Gastroesophageal sphincter (tissue), 4 donors: ENCODE results near the gene FAM219A. TPM values are rescaled to one million over a fixed set of nuclear protein-coding genes. Genes with fewer than 3 reads are reported as not detected.

Source experiments
- ATAC-seq: fragments of 150-250 bp; one replicate; pipeline ENCODE4 v1.9.1; 2016; ENCODE audit warnings: mild to moderate bottlenecking, moderate library complexity
- H3K27ac ChIP-seq, 4 donors: fragments of 200-600 bp; sonication (generic) in 3 of 4; 1 replicate in 3 of 4; 2 replicates in 1 of 4; pipeline ENCODE4 v1.5.1; 2016 to 2019
- H3K27me3 ChIP-seq: fragments of 200-600 bp; sonication (generic); one replicate; pipeline ENCODE4 v1.5.1; 2019
- H3K36me3 ChIP-seq, 2 donors: fragments of 200-600 bp; sonication (generic); one replicate each; pipeline ENCODE4 v1.5.1; 2019; ENCODE audit warnings: control low read depth in 1 of 2
- H3K4me1 ChIP-seq, 3 donors: fragments of 200-600 bp; sonication (generic); 1 replicate in 2 of 3; 2 replicates in 1 of 3; pipeline ENCODE4 v1.5.1; 2016 to 2019; ENCODE audit warnings: control low read depth in 2 of 3
- H3K4me3 ChIP-seq, 2 donors: fragments of 200-600 bp; sonication (generic); one replicate each; pipeline ENCODE4 v1.5.1; 2019; ENCODE audit warnings: mild to moderate bottlenecking in 1 of 2, moderate library complexity in 1 of 2
- H3K9me3 ChIP-seq, 3 donors: fragments of 200-600 bp; sonication (generic); one replicate each; pipeline ENCODE4 v1.5.1; 2017 to 2019; ENCODE audit warnings: control low read depth in 2 of 3
- EP300 ChIP-seq: sonication (generic); formaldehyde crosslinking; IDR thresholded peaks from one replicate; pipeline ENCODE4 v1.6.1; 2017; ENCODE audit warnings: antibody characterized with exemption, mild to moderate bottlenecking
- POLR2A ChIP-seq, 2 donors: fragments of 450-650 bp; IDR thresholded peaks; one replicate each; pipeline ENCODE4 v1.6.1; 2017; ENCODE audit warnings: antibody characterized with exemption in 2 of 2, mild to moderate bottlenecking in 2 of 2, moderate library complexity in 1 of 2
- POLR2AphosphoS5 ChIP-seq: sonication (generic); formaldehyde crosslinking; IDR thresholded peaks from one replicate; pipeline ENCODE4 v1.6.1; 2017; ENCODE audit warnings: antibody characterized with exemption
- WGBS, 2 donors: methylation state at CpG; one replicate each; pipeline ENCODE4 v1.1.5; 2018; ENCODE audit warnings: low coverage in 1 of 2; 5-methylcytosine and 5-hydroxymethylcytosine counted together
- total RNA-seq, 4 donors: library from RNA; depleted of rRNA; stranded (reverse); fragments of >200 nt; gene quantifications; one replicate each; pipeline ENCODE4 v1.1.0, GENCODE V29; 2016
- TF ChIP-seq, protein P1 (sequence below), 4 experiments: fragments of 200-600 bp in 2 of 4; fragments of 450-650 bp in 2 of 4; sonication (generic) in 1 of 4; IDR thresholded peaks; one replicate each; pipeline ENCODE4 v1.5.1; 2017 to 2019; ENCODE audit warnings: antibody characterized with exemption in 4 of 4, mild to moderate bottlenecking in 2 of 4, moderate library complexity in 2 of 4

Gene FAM219A
- total RNA-seq, 4 donors from 2014 or later: 11.2 to 18.4 (median 13.4) TPM

DNA sequence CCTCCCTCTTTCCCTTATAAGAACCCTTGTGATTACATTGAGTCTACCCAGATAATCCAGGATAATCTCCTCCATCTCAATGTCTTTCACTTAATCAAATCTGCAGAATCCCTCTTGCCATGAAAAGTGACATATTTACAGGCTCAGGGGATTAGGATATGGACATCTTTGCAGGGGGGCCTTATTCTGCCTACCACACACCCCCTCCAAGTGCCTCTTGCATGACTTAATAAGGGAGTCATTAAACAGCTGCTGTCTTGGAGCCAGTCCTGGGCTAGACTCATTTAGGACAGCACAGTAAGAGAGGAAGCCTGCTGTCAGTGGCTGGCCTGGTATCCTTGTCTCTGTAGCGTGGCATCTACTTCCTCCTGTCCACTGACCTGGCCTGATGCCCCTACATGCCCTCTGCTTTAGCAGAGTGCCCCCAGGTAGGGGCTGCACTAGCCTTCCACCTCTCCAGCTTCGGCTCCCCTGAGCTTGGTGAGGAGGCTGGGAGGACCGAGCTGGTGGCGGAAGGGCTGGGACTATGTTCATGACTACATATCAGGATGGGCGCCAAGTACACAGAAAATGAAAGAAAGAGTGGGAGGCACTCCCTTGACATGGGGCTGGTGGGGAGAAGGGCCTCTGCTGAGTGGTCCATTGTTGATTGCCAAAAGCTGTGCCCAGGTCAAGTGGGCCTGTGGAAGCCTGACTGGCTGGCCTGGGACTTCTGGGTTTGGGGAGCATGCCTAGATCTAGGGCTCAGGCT, 47.2 kb upstream of the FAM219A start:
- TF ChIP-seq, protein P1, sequence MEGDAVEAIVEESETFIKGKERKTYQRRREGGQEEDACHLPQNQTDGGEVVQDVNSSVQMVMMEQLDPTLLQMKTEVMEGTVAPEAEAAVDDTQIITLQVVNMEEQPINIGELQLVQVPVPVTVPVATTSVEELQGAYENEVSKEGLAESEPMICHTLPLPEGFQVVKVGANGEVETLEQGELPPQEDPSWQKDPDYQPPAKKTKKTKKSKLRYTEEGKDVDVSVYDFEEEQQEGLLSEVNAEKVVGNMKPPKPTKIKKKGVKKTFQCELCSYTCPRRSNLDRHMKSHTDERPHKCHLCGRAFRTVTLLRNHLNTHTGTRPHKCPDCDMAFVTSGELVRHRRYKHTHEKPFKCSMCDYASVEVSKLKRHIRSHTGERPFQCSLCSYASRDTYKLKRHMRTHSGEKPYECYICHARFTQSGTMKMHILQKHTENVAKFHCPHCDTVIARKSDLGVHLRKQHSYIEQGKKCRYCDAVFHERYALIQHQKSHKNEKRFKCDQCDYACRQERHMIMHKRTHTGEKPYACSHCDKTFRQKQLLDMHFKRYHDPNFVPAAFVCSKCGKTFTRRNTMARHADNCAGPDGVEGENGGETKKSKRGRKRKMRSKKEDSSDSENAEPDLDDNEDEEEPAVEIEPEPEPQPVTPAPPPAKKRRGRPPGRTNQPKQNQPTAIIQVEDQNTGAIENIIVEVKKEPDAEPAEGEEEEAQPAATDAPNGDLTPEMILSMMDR (IDR thresholded peaks at IDR 0.05): no peak
- no peaks in the 10 kb centered on the region for H3K9me3 ChIP-seq
- peaks cover 0 to 28% (median 16%) of the 10 kb centered on the region in 3 donors for H3K4me1 ChIP-seq
- H3K36me3 ChIP-seq: no peaks in the 10 kb centered on the region
- no peak overlapping the region for H3K27ac ChIP-seq
- no peak overlapping the region for H3K4me3 ChIP-seq
- H3K27me3 ChIP-seq: no peaks in the 10 kb centered on the region
- no peak for ATAC-seq
- 90% methylated on average over 2 of the region's 5 CpGs; no CpG with 5 or more reads in 1 of the 2 donors for WGBS, 2 donors

DNA sequence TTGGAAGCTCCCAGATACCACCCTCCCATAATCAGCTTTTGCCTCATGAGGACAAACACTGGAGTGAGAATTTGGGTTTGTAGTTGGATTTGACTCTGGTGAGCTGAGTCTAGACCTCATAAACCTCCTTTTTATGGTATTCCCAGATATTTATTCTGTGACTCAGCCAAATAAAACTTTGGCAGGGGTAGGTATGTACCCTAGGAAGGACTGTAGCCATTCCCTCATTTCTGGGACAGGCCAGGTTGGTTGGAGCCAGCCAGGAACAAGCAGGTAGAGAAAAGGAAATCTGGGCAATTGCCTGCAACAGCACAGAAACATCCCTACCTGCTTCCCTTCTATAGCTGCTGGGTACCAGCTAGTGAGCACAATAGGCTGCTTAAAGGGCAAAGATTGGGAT, 45.0 kb upstream of the FAM219A start:
- Histone ChIP-seq H3K4me1 (peaks cover 0 to 29% (median 16%) of the 10 kb centered on the region in 3 donors), H3K27me3 (no peaks in the 10 kb centered on the region), H3K27ac (no peak overlapping the region), H3K36me3 (no peaks in the 10 kb centered on the region), H3K4me3 (no peak overlapping the region), H3K9me3 (no peaks in the 10 kb centered on the region)
- ATAC-seq: no peak
- TF ChIP-seq POLR2A (IDR thresholded peaks at IDR 0.05) (no peak), POLR2AphosphoS5 (no peak), EP300 (no peak)
- TF ChIP-seq, protein P1 (IDR thresholded peaks at IDR 0.05): no peak

- no peak for TF ChIP-seq POLR2AphosphoS5
- TF ChIP-seq POLR2A (IDR thresholded peaks at IDR 0.05): no peak
- TF ChIP-seq EP300: no peak
- TF ChIP-seq, protein P1 (IDR thresholded peaks at IDR 0.05): no peak
- no peak for ATAC-seq
- no peaks in the 10 kb centered on the region for H3K36me3 ChIP-seq
- H3K4me1 ChIP-seq: peaks cover 0 to 29% (median 16%) of the 10 kb centered on the region in 3 donors
- 69% methylated on average over 5 of the region's 6 CpGs; no CpG with 5 or more reads in 1 of the 2 donors for WGBS, 2 donors
- H3K4me3 ChIP-seq: no peak overlapping the region
- peak overlapping the region in 2 of 4 donors; percentile 19 to 45 for H3K27ac ChIP-seq
- H3K27me3 ChIP-seq: no peaks in the 10 kb centered on the region
- no peaks in the 10 kb centered on the region for H3K9me3 ChIP-seq
Observed at GRCh38 chr9:34502891-34503290, 44.5 kb upstream of the FAM219A start.

DNA sequence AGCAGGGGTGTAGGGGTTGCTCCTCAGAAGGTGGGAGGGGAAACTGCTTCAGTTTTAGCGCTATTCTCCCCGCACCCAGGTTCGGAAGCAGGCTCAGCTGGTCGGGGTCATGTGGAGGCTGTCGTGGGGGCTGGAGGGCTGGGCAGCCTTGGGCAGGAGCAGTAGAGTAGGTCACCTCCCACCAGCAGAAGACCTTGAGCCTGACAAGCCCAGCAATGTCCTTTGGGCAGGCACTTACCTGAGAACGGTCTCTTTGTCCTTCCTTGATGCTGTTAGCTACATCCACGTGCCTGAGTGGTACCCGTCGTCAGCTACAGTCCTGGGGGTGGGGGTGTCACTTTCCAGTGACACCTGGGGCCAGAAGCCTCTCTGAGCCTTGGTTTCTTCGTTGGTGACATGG, 44.1 kb upstream of the FAM219A start:
- no peak for ATAC-seq
- Histone ChIP-seq H3K4me3 (no peak overlapping the region), H3K9me3 (no peaks in the 10 kb centered on the region), H3K27me3 (no peaks in the 10 kb centered on the region), H3K4me1 (peaks cover 0 to 29% (median 16%) of the 10 kb centered on the region in 3 donors), H3K27ac (peak overlapping the region in 3 of 4 donors; percentile 19 to 46 (median 45)), H3K36me3 (no peaks in the 10 kb centered on the region)
- WGBS, 2 donors: 40% methylated on average over 1 of the region's 10 CpGs; no CpG with 5 or more reads in 1 of the 2 donors
- no peak for TF ChIP-seq POLR2A (IDR thresholded peaks at IDR 0.05)
- TF ChIP-seq, protein P1 (IDR thresholded peaks at IDR 0.05): no peak
- TF ChIP-seq POLR2AphosphoS5: no peak
- no peak for TF ChIP-seq EP300

DNA sequence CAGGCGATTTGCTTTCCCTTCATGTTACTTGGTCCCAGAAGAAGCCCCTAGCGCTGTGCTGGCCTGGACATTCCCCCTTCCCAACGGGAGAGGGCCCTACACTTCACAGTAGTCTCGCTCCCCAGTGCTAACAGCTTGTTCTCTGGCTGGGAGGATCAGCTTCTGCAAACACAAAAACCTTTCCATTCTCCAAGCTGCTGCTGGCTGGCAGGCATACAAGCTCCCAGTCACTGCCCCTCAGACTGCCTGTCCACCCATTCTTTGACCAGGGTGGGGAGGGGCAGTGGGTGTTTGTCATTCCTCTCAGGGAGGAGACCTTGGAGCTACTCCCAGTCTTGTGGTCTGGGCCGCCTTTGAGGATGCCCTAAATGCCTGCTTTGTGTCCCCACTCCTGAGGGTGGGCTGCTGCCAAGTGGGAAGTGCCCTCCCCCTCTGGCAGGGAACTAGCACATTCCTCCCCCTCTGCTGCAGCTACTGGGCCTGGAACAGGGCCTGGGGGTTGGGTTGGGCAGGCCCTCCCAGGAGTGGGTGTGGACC, 43.6 kb upstream of the FAM219A start:
- H3K27ac ChIP-seq: peak overlapping the region in 3 of 4 donors; percentile 19 to 59 (median 45)
- H3K36me3 ChIP-seq: no peaks in the 10 kb centered on the region
- peak; percentile 42 for TF ChIP-seq POLR2AphosphoS5
- no peak for TF ChIP-seq POLR2A (IDR thresholded peaks at IDR 0.05)
- no peak for TF ChIP-seq EP300
- TF ChIP-seq, protein P1 (IDR thresholded peaks at IDR 0.05): peak in 2 of 4 experiments; percentile 16 to 63
- H3K4me1 ChIP-seq: peaks cover 0 to 29% (median 16%) of the 10 kb centered on the region in 3 donors
- H3K9me3 ChIP-seq: no peaks in the 10 kb centered on the region
- peak; percentile 89 for ATAC-seq
- WGBS, 2 donors: 6% methylated on average over 3 of the region's 5 CpGs; no CpG with 5 or more reads in 1 of the 2 donors
- H3K27me3 ChIP-seq: no peaks in the 10 kb centered on the region
- H3K4me3 ChIP-seq: no peak overlapping the region
